Stimulated activated CD4-positive, alpha-beta T cell treated with anti-CD3 and anti-CD28 coated beads, Interleukin-2, amount 100 ng/mL, for 24 hours (primary cell): ENCODE results near the gene EEA1.
"Not testable (repeated sequence)": the region's sequence is repeated elsewhere in the genome, so short reads cannot be mapped to it uniquely, and the experiment has no call there.

Experiments
- DNase-seq, 2 donors: peaks; one replicate each; pipeline ENCODE4 v3.0.0-alpha.2; 2020

EEA1 gene

DNA sequence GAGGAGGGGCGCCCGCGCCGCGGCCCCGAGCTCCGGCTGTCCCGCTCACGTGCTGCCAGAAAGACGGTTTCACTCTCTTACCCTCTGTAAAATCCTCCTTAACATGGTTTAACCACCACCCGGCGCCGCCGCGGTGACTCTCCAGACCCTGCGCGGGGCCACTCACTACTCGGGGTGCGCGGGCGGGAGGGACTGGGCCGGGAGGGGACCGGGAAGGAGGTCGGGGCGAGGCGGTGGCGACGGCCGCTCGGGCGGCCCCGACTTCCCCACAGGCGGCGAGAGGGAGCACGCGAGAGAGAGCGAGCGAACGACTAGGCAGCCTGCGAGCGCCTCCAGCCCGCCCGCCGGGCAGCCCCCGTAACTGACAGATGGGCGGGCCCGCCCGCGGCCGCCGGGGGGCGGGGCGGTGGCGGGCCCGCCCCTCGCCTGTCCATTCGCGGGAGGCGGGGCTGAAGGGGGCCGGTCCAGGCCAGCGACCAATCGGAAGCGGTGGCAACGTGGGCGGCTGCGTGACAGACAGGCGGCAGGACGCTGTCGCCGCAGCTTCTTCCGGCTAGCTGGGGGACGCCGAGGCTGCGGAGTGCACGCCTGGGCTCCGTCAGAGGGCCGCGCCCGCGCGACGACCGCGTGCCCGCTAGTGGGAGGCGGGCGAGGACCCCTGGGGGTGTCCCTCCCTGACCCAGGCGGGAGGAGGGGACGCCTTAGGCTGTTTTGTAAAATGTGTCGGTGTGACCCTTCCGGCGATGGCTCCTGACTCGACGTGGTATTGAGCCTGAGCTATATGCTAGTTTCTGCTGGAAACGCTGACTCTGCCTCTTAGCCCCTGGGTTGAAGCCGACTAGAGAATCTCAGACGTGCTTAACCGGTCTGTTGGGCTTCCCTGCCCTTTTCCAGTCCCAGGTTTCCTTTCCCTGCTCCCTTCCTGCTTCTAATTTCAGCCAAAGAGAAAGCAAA is at the start of gene EEA1:
Gene EEA1, minus strand, starts transcription at position 334 of the 954 bp plus-strand sequence. Its CDS starts 229 bp downstream, at position 105.
- DNase-seq, result peak; percentile 98

DNA sequence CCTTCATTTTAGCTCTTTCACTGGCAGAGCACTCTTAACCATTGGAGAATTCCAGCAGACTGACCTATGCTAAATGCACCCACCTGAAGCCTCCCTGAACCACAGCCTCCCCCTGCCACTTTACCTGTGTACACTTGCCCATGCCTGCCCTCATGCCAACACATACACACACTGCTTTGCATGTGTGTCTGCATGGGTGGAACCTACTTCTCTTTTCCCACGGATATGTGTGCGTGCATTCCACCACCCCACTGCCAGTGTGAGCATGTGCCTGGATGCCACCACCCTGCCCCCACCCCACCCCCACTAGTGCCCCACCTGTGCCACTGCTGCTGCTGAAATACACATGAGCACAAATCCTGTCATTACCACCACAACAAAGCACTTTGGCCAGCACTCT is 49.5 kb upstream of the EEA1 start:
- no peak for DNase-seq

DNA sequence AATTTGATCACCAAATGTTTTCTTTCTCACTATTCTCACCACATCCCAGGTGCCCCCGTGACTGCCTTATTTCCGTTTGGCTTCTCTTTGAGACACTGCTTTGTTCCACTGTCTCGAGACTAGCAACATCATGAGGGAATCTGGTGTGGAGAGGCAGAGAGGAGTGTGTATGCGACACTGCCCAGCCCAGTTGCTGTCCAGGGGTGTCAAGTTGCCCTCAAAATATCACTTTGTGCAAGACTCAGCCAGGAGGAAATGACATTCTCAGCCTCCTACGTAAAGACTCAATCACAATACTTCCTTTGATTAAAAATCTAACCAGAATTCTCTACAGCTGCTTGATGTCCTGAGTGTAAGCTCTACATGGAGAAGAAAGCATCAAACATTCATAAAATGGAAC is 48.2 kb upstream of the EEA1 start:
- no peak for DNase-seq

DNA sequence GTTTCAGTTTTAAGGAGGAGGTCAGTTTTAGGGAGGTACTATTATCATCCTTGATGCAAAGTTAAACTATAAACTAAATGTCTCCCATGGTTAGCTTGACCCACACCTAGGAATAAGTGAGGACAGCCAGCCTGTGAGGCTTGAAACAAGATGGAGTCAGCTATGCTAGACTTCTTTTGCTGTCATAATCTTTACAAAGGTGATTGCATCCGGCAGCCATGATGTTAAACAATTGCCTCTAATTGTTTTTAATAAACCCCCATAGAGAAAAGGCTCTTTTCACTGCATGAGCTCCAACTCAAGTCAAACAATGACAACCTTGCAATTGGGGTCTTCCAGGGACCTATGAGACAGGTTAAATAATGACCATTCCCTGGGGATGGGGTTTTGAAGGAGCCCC is 45.7 kb upstream of the EEA1 start:
- no peak for DNase-seq

DNA sequence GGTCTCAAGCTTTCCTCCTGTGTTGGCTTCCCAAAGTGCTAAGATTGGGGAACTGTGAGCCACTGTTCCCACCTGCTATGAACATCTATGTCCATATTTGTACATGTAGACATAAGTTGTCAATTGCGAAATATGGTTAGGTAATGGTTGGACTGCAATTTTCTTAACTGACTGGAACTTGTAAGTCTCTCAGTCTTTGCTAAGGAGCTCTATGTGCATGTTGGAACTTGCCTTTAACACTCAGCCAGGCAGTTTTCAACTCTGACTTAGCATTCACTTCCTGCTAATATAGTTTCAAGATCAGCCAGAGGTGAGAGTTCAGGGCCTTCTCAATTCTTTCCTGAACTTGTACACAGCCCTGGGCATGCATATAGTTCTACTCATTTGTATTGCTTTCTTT is 44.5 kb upstream of the EEA1 start:
- DNase-seq, result no peak

DNA sequence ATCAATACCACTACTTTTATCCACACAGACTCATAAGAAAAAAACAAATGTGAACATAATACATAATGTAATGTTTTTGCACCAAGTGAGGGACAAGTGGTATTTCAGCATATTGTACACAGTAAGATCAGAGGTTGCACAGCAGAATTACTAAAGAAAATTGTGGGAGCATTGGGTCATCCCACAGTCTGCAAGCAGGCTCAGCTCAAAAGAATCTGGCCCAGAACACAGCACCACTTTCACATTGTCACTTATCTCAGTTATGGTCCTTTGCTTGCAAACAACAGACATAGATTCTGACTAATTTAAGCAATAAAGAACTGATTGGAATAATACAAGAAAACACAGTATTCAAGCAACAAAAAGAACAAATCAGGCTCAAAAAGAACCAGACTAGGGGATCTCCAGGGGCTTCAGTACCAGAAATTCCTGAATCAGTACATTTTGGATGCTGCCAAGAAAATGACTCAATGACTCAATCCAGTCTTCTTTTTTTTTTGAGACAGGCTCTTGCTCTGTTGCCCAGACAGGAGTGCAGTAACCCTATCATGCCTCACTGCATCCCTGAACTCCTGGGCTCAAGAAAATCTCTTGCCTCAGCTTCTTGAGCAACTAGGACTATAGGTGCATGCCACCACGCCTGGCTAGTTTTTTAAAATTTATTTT is 42.9 kb upstream of the EEA1 start:
- no peak for DNase-seq

DNA sequence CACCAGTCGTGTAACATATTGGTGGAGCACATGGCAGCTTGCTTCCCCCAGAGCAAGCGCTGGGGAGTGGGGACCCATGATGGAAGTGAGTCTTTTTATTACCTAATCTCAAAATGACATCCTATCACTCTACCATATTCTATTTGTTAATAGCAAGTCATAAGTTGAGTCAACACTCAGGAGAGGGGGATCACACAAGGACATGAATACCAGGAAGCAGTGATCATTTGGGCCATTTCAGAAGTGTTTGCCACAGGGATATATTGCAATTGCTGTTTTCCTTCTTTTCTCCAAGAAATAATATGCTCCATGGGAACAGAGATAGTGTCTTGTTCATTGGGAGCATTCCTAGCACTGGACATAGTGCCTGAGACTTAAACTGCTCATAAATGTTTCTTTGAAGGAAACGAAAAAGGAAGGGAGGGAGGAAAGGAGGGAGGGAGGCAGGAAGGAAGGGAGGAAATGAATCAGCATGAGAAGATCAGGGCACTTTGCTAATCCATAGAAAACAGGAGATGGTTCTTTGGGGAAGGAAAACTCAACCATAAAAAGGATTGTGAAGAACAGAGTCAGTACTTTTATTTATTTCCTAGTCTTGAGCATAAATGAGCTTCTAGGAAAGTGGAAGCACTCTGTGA is 39.2 kb upstream of the EEA1 start:
- DNase-seq, result no peak

DNA sequence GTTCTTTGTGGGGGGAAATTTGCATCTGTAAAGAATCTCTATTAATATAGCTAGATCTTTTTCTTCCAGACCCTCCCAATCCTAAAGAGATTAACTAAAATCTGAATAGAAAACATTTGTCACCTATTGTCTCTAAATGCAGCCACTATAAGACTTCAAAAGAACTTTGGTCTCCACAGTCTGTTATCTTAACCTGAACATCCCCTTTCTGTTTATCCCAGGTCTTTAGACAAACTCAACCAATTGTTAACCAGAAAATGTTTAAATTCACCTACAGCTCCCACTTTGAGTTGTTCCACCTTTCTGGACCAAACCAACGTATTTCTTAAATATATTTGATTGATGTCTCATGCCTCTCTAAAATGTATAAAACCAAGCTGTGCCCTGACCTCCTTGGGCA is 35.3 kb upstream of the EEA1 start:
- DNase-seq, result not testable (repeated sequence)

DNA sequence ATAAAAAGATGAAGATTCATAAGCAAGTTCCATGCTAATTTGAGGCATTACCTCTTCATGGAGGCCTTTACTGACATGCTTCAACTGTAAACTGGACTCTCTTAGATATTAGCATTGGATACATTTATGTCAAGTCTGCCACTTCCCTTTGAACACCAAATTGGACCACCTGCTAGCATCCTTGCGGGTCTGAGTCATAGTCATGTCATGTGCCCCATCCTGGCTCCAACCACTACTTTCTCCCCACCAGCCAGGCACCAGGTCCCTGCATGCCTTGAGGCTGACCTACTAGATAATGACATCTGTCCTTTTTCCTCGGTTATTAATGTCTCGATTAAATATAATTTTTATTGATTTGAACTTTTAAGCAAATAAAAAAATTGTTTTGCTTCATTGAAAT is 32.9 kb upstream of the EEA1 start:
- no peak for DNase-seq

DNA sequence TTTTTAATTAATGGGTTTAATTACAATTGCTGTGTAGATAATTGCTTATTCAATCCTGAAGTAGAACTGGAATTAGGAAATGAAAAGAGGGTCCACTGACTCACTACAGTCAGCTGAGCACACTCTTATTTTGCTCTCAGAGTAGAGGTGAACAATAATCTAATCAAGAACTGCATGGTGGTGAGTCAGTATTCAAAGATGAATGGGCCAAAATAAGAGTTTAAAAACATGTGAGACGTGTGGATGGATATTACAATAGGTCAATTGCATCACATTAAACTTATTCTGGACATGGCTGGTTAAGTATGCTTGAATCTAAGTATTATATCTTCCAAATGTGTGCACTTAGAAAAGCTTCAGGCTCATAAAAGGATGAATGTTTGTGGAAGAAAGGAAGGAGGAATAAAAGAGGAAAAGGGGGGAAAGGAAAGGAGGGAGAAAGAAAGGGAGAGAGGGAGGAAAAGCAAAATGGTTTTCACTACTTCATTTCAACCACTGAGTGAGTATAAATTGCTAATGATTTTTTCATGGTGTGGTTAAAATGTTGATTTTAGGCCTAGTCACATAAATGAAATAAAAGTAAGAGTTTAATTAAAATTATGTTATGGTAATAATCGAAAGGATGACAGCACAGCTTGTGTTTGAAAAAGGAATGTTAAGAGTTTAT is 27.0 kb upstream of the EEA1 start:
- DNase-seq, result no peak

DNA sequence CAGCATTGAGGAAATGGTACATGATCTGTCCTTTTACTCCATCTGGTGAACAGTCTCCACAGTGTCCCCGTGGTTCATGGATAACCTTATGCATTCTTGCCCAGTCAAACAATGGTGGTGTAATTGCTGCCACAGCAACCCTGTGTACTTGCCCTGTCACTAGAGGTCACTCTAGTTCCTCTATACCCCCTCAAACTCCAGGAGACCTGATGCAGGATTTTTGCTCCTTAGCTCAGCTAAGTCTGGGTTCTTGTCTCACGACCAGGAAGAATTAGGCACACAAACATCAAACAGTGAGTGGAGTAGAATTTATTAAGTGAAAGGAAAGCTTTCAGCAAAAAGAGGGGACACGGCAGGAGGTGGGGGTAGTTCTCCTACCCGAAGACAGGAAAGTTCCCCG is 24.7 kb upstream of the EEA1 start:
- no peak for DNase-seq

DNA sequence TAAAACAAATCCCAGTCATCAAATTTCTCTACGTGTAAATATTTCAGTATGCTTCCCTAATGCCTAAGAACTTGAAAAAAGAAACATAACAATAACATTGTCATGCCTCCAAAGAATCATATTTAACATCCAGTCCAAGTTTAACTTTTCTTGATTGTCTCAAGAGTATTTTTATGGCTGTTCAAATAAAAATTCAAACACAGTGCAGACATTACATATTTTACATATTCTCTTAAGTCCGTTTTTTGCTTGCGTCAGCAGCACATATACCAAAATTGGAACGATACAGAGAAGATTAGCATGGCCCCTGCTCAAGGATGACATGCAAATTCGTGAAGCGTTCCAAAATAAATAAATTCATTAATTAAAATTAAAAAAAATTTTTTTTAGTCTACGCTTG is 23.3 kb upstream of the EEA1 start:
- DNase-seq, result no peak

DNA sequence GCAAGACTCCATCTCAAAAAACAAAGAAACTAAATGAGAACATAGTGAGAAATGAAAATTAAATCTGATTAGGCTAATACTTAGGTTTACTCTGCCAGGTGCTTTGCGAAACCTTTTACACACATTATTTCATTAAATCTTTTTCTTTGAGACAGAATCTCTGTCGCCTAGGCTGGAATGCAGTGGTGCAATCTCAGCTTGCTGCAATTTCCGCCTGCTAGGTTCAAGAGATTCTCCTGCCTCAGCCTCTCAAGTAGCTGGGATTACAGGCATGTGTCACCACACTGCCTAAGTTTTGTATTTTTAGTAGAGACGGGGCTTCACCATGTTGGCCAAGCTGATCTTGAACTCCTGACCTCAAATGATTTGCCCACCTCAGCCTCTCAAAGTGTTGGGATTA is 21.9 kb upstream of the EEA1 start:
- DNase-seq, result no peak

DNA sequence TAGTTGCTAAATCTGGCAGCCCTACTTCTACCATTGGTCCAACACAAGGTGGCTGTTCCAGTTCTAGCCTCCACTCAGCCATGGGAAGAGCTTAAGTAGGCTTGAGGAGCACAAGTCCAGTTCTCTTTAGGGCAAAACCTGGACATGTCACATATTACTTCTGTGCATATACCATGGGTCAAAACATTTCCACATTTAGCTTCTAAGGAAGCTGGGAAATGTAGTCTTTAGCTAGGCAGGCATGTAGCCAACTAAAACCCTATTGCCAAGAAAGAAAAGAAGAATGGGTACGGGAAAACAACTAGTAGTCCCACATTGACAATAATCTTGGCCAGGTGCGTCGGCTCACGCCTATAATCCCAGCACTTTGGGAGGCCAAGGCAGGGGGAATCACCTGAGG is 20.9 kb upstream of the EEA1 start:
- no peak for DNase-seq

DNA sequence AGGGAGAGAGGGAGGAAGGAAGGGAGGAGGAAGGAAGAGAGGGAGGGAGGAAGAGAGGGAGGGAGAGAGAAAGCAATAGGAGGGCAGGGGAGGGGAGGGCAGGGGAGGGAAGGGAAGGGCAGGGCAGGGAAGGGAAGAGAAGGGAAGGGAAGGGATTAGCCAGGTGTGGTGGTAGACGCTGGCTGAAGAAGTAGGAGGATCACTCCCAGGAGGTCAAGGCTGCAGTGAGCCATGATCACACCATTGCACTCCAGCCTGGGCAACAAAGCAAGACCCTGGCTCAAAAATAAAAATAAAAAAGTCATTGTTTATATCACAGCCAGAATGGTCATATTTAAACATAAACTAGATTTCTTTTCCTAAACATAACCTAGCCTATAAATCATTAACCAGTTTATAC is 20.4 kb upstream of the EEA1 start:
- no peak for DNase-seq

DNA sequence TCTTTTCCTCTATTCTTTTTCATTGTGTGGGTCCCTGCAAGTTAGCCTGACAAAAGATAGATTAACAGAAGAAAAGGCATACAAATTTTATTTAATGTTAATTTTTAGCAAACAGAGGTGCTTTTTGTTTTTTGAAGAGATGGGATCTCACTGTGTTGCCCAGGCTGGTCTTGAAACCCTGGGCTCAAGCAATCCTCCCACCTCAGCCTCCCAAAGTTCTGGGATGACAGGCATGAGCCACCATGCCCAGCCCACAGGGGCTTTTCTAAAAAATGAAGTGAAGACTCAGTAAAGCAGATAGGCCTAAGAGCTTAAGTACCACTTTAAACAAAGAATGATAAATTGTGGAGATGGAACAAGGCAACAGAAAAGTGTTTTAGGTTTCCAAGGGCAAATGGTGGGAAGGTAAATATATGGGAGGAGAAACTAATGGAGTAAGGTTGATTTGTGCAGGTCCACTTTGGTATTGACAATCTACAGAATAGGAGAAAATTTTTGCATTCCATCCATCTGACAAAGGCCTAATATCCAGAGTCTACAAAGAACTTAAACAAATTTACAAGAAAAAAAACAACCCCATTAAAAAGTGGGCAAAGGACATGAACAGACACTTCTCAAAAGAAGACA is 18.6 kb upstream of the EEA1 start:
- no peak for DNase-seq

DNA sequence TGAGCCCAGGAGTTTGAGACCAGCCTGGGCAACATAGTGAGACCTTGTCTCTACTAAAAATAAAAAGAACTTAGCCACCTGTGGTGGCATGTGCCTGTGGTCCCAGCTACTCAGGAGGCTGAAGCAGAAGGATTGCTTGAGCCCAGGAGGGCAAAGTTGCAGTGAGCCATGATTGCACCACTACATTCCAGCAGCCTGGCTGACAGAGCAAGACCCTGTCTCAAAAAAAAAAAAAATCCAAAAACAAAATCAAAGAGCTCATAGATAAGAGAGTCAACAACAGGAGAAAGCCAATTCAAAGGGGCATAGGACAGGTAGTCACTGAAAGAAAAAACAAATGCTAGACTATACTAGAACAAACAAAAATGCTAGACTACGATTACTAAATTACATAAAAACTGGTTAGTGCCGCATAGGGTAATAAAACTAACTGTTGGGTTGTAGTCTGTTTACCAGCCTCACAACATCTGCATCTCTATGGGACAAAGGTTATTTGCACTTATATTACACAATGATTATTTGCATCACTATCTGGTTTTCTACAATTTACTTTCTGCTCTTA is 16.6 kb upstream of the EEA1 start:
- no peak for DNase-seq

DNA sequence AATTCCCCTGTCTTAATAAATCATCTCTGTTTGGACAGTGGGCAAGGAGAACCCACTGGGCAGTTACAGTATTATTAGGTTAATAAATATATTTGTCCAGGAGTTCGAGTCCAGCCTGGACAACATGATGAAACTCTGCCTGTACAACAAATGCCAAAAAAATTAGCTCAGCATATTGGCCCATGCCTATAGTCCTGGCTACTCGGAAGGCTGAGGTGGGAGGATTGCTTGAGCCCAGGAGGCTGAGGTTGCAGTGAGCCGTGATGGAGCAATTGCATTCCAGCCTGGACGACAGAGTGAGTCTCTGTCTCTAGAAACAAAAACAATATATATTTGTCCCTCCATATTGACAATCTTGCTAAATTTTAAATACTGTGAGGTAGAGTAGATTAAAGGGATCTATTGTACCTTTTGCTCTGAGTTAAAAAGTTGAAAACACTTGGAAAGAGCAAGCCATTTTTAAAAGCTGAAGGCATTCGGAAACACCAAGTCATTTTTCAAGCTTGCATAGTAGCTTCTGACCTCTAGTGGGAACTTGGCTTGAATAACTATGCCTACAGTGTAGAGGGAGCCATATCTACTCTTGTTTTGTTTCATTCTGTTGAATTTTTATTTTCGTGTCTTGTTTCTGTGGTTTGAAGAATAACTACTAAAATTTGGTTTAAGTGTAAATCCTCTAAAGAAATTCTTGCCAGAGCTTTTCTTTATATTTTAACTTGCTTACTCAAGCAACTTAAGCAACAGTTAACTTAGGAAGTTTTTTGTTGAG is 14.6 kb upstream of the EEA1 start:
- no peak for DNase-seq

DNA sequence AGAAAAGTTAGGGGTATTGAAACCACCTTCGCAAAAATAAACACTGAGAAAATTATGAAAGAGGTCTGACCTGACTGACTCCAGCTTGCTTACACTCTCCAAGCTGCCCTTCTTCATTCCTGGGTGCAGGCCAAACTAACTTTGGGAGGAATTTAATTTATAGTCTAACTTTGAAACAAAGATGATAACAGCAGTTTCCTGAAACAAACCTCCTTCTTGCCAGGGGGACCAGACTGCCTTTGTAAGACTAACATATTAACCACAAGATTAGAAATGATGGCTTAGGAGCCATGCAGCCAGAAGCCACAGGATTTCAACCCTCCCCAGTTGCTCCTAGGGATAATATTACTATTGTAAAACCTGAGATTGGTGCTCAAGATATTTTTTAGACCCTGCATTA is 13.8 kb upstream of the EEA1 start:
- no peak for DNase-seq

DNA sequence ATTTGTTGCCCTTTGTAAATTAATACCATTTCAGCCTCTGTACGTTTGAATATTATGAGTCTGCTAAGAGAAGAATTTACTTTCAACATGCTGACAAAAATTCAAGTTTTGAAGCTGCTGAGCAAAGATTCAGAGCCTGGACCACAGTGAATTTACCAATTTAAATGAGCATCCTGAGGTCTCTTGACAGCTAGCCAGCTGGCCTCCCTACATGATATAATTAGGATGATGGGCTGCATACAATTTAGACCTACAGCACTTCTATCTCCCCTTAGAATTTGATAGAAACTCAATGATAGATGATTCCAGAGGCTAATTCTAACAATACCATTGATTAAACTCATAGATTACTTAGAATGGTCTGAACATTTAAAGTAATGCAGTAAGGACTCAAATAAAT is 10.0 kb upstream of the EEA1 start:
- no peak for DNase-seq

DNA sequence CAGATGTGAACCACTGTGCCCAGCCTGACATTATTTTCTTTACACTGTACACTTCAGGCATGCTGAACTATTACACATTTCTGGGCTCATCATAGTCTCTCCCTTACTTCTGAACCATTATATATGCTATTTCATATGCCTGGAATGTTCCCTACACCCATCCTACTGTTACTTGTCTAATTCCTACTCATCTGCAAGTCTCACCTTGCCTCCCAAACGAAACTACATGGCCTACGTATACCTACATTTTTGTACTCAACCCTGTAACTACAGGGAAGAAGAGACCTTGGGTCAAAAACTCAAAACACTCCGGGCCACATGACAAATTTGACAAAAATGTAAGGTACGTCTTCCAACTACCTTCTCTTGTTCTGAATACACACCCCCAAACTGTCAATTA is 9.5 kb upstream of the EEA1 start:
- no peak for DNase-seq

DNA sequence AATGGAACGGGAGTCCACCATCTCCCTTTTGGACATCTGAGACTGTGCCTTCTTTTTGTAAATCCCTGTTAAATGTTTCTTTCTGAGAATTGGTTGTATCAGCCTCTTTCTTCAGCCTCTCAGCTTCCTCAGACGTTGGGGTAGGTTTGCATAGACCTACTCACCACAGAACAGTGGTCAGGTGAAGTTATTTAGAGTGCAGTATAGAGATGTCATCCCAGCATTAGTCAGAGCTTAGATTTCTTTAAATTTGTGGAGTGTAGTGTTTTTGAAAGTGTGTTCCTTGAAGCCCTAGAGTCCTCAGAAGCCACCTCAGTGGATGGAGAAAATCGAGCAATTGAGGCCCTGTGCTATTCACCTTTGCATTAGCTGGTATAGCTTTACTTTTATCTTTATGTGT is 8.9 kb upstream of the EEA1 start:
- no peak for DNase-seq
